LNCAP (cell line): Measurements from ENCODE around the gene GEMIN7.

Source experiments
- TF ChIP-seq, protein P1 (sequence below): fragments of 450-650 bp; IDR thresholded peaks from 2 replicates; pipeline ENCODE4 v1.5.1; 2017; ENCODE audit warnings: mild to moderate bottlenecking

Gene GEMIN7

DNA sequence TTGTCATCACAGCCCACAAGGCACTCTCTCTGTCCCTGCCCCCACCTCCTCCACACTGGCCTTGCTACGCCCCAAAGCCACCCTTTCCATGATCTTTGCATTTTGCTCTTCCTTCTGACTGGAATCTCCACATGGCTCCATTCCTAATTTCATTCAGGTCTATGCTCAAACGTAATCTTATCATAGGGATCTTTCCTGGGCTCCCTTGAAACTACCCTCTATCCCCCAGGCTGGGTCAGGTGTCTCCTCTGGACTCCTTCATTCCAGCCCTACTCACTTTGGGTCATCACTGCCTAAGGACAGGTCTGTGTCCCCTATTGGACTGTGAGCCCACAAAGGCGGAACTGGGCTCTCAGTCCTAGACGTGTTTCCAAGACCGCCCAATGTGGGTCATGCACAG, 3.1 kb downstream of the GEMIN7 start:
- TF ChIP-seq, protein P1, sequence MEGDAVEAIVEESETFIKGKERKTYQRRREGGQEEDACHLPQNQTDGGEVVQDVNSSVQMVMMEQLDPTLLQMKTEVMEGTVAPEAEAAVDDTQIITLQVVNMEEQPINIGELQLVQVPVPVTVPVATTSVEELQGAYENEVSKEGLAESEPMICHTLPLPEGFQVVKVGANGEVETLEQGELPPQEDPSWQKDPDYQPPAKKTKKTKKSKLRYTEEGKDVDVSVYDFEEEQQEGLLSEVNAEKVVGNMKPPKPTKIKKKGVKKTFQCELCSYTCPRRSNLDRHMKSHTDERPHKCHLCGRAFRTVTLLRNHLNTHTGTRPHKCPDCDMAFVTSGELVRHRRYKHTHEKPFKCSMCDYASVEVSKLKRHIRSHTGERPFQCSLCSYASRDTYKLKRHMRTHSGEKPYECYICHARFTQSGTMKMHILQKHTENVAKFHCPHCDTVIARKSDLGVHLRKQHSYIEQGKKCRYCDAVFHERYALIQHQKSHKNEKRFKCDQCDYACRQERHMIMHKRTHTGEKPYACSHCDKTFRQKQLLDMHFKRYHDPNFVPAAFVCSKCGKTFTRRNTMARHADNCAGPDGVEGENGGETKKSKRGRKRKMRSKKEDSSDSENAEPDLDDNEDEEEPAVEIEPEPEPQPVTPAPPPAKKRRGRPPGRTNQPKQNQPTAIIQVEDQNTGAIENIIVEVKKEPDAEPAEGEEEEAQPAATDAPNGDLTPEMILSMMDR: no peak

DNA sequence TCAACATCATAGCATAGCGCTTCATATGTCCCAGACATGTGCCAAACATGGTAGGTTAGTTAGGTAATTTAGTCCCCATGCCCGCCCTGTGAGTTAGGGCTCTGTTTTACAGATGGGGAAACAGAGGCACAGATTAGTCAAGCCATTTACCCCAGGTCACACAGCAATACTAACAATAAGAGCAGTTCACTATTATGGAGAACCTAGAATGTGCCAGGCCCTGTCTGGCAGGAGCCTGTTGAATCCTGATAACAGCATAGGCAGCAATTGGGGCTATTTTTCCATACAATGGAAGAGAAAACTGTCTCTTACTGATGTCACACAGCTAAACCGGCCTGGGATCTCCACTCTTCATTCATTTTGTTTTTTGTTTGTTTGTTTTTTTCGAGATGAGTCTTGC, 7.4 kb downstream of the GEMIN7 start:
- TF ChIP-seq, protein P1: no peak

DNA sequence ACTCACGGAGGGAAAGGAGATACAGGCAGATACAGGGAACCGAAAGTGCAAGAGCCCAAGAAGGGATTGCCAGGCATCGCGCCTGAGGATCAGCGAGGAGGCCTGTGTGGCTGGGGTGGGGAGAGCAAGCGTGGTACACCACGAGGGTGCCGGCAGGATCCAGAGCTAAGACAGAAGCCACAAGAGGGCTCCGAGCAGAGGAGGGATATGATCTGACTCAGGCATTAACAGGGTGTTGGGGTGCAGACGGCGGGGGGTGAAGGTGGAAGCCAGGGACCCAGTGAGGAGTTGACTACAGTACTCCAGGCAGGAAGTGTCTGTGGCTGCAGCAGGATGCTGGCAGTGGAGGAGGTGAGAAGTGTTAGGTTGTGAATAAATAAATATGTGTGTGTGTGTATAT, 8.5 kb downstream of the GEMIN7 start:
- TF ChIP-seq, protein P1: no peak

DNA sequence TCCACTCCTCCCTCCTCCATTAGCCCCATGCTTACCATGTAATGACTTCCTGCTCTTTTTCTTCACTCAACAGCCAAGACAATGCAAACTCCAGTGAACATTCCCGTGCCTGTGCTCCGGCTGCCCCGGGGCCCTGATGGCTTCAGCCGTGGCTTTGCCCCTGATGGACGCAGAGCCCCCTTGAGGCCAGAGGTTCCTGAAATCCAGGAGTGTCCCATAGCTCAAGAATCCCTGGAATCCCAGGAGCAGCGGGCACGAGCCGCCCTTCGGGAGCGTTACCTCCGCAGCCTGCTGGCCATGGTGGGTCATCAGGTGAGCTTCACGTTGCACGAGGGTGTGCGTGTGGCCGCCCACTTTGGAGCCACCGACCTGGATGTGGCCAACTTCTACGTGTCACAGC, 11.0 kb downstream of the GEMIN7 start:
- TF ChIP-seq, protein P1: no peak

DNA sequence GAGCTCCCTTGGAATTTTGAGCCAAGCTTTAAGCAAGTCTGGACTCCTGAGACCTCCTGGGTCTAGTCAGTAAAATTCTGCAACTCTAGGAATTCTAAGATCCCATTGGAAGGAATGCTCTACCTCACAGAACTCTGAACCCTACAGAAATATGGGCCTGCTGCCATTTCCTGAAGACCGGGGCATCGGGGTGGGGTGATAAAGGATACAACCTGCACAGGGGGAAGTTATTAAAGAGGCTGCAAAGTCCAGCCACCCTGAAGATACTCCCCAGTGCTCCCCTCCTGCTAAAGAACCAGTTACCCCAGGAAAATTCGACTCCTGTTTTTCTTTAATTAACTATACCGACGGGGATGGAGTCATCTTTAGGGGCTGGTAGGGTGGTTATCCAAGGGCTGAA, 11.5 kb downstream of the GEMIN7 start:
- TF ChIP-seq, protein P1: no peak

DNA sequence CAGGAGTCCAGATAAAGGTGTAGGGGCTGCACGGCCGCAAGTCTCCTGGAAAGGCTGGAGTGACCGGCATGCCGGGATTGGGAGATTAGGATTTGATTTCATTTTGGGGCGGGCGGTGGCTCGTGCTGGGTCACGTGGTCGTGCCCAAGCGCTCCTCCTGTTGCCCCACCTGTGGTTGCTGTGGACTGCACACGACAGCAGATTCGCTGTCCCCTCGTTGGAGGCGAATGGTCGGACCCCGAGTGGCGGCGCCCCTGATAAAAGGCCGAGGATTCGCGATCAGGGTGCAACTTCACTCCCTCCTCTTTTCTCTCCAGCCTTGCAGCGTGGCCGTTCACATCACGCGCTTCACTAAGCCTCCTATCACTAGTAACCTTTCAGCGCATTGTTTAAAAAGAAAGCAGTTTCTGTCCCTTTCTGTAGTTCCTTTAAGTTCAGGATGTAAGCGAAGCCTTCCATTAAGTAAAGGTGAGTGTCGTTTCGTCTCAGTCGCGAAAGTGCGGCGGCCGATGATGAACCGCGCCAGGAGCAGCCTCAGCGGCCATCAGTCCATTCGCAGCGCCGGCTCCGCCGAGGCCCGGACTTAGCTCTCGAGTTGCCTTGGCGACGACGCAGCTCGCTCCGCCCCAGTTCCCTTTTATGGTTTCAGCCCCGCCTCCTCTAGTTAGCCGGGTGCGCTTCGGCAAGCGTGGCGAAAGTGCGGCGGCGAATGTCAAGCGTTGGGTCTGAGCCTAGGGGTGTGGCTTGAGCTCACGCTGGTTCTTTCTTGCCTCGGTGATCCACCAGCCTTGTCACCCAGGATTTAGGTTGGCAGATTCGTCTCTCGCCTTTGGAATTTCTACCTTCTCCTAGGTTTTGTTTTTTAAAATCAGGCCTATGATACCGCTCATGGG, 12.2 kb downstream of the GEMIN7 start:
- TF ChIP-seq, protein P1: no peak

DNA sequence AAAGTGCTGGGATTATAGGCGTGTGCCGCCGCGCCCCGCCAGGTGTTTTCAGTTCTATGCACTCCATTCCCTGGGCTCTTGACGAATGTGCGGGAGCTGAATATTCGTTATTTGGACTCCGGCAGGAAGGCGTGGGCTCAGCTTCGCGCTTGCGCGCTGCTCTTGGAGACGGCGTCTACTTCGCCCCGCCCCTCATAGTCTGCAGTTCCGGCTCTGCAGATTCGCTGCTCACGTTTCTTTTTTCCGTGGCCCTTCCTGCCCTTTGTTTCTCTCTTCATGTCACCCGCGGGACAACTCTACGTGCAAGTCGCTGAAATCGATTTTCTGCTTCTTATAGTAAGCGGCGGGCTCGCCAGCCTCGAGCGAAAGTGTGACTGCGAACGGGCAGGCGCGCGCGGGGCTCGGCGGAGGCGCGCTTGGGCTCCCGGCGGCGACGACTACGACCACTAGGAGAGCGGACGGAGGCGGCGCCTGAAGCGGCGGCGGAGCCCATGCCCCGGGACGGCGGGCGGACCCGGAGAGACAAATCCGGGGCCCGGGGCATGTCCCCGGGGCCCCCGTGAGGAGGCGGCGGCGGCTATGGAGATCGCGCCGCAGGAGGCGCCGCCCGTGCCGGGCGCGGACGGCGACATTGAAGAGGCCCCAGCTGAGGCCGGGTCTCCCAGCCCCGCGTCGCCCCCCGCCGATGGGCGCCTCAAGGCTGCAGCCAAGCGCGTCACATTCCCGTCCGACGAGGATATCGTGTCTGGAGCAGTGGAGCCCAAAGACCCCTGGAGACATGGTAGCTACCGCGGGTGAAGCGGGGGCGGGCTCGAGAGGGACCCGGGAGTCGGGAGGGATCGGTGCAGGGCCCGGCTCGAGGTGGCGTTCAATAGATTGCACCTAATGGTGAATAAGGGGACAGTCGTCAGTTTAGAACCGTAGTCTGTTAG, 14.0 kb downstream of the GEMIN7 start, which contains the start of gene PPP1R37:
PPP1R37 (plus strand) TSS at position 433 of the 932 bp plus-strand sequence; CDS start at position 580, 147 bp downstream.
- TF ChIP-seq, protein P1: no peak; the same call in 1 of the 2 replicates
